GM23248 (cell line): Measurements from ENCODE around the gene XIRP1. TPM values are rescaled to one million over a fixed set of nuclear protein-coding genes. Genes with fewer than 3 reads are reported as not detected.
A peak's percentile ranks its signal among the peaks of the same experiment; 100 is the strongest.

Experiments
- DNase-seq: peaks from one replicate; pipeline ENCODE4 v3.0.0-alpha.2; 2015
- H2AFZ ChIP-seq: fragments of 200-600 bp; sonication (generic); 2 replicates; pipeline ENCODE4 v1.6.1; 2016; ENCODE audit warnings: antibody characterized with exemption
- H3F3A ChIP-seq: fragments of 200-600 bp; sonication (generic); 2 replicates; pipeline ENCODE4 v1.6.1; 2016; ENCODE audit warnings: mild to moderate bottlenecking, antibody characterized with exemption, mixed run types; ENCODE audit not compliant: insufficient read depth
- H3K27ac ChIP-seq: fragments of 200-600 bp; sonication (generic); 2 replicates; pipeline ENCODE4 v1.5.1; 2016; ENCODE audit warnings: mild to moderate bottlenecking
- H3K27me3 ChIP-seq: fragments of 200-600 bp; sonication (generic); replicated peaks from 2 replicates; pipeline ENCODE4 v1.6.1; 2016; ENCODE audit warnings: mild to moderate bottlenecking; ENCODE audit not compliant: insufficient read depth
- H3K36me3 ChIP-seq: fragments of 200-600 bp; sonication (generic); 2 replicates; pipeline ENCODE4 v1.6.1; 2016; ENCODE audit warnings: low read depth, mild to moderate bottlenecking
- H3K4me1 ChIP-seq: fragments of 200-600 bp; sonication (generic); 2 replicates; pipeline ENCODE4 v1.6.1; 2016; ENCODE audit warnings: mild to moderate bottlenecking; ENCODE audit not compliant: insufficient read depth
- H3K4me2 ChIP-seq: fragments of 200-600 bp; sonication (generic); one replicate; pipeline ENCODE4 v1.6.1; 2016; ENCODE audit warnings: mild to moderate bottlenecking; ENCODE audit not compliant: unreplicated experiment
- H3K4me3 ChIP-seq: fragments of 200-600 bp; sonication (generic); 2 replicates; pipeline ENCODE4 v1.5.1; 2016; ENCODE audit warnings: mild to moderate bottlenecking
- H3K79me2 ChIP-seq: fragments of 200-600 bp; sonication (generic); 2 replicates; pipeline ENCODE4 v1.6.1; 2016; ENCODE audit warnings: mild to moderate bottlenecking; ENCODE audit not compliant: insufficient read depth
- H3K9ac ChIP-seq: fragments of 200-600 bp; sonication (generic); 2 replicates; pipeline ENCODE4 v1.6.1; 2016; ENCODE audit warnings: mild to moderate bottlenecking
- H3K9me2 ChIP-seq: fragments of 200-600 bp; sonication (generic); 2 replicates; pipeline ENCODE4 v1.6.1; 2016; ENCODE audit warnings: mixed run types, mild to moderate bottlenecking, moderate library complexity; ENCODE audit not compliant: insufficient read depth
- H3K9me3 ChIP-seq: fragments of 200-600 bp; sonication (generic); one replicate; pipeline ENCODE4 v1.6.1; 2017; ENCODE audit warnings: low read depth
- H4K20me1 ChIP-seq: fragments of 200-600 bp; sonication (generic); 2 replicates; pipeline ENCODE4 v1.6.0; 2016; ENCODE audit not compliant: insufficient read depth
- EZH2 ChIP-seq: fragments of 200-600 bp; sonication (generic); IDR thresholded peaks from 2 replicates; pipeline ENCODE4 v1.6.1; 2018; ENCODE audit warnings: antibody characterized with exemption, mild to moderate bottlenecking; ENCODE audit not compliant: insufficient read depth, poor library complexity, severe bottlenecking
- EZH2phosphoT487 ChIP-seq: fragments of 200-600 bp; sonication (generic); IDR thresholded peaks from 2 replicates; pipeline ENCODE4 v1.6.1; 2018; ENCODE audit warnings: antibody characterized with exemption, moderate library complexity, mild to moderate bottlenecking, low read depth; ENCODE audit not compliant: insufficient read depth
- WGBS, 2 experiments: methylation state at CpG; one replicate each; pipeline ENCODE4 v1.1.6; 2015 to 2017; ENCODE audit warnings: low lambda C conversion rate in 2 of 2, low coverage in 1 of 2; ENCODE audit errors: missing lambda C conversion rate in 2 of 2; 5-methylcytosine and 5-hydroxymethylcytosine counted together
- in situ Hi-C: fragments of 300-500 bp; cut with MboI; formaldehyde crosslinking; loops from 2 replicates; pipeline ENCODE4 v1.15.0; 2020
- polyA plus RNA-seq: library from polyadenylated mRNA; unstranded; fragments of >200 nt; fragmentation: Nextera tagmentation; extraction: Ambion mirVana; gene quantifications from 2 replicates; pipeline ENCODE4 v1.2.1, GENCODE V29; 2016
- total RNA-seq: library from RNA; depleted of rRNA; stranded (reverse); fragments of >200 nt; shearing (Covaris generic); gene quantifications from 2 replicates; pipeline ENCODE4 v1.2.3, GENCODE V29; 2014

The XIRP1 gene
- total and polyA plus RNA-seq, 2 experiments from 2014 or later = not detected

GRCh38 chr3:39158148-39158715, 34.2 kb downstream of the XIRP1 start:
- H2AFZ ChIP-seq = no peak overlapping the region
- 63 to 75% methylated on average over 5 of the region's 5 CpGs for WGBS, 2 experiments

DNA sequence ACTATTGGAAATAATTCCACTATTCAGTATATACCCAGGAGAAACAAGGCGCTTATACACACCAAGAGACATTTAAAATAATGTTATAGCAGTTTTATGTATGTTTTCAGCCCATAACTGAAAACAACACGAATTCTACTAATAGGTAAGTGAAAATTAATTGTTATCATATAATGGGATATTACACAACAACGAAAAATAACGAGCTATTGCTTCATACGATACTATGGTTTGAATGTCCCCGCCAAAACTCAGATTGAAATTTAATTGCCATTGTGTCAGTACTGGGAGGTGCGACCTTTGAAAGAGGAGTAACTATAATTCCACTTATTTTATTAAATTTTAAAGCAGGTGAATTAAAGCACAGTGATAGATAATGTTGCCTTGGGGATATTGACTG, 35.0 kb downstream of the XIRP1 start:
- Histone ChIP-seq H3K4me2 (no peak overlapping the region), H3K4me1 (no peaks in the 10 kb centered on the region), H3K4me3 (no peak overlapping the region), H3F3A (0 out of 2 replicates have a peak, but pooled peaks cover under 1% of the 10 kb centered on the region), H3K36me3 (no peaks in the 10 kb centered on the region), H3K9ac (no peak overlapping the region), H2AFZ (no peak overlapping the region), H3K27me3 (no peaks in the 10 kb centered on the region), H3K9me2 (no peaks in the 10 kb centered on the region), H3K9me3 (no peaks in the 10 kb centered on the region), H3K79me2 (no peaks in the 10 kb centered on the region), H3K27ac (no peak overlapping the region), H4K20me1 (no peaks in the 10 kb centered on the region)
- no peak for DNase-seq
- WGBS, 2 experiments = 90 to 91% methylated on average over 7 of the region's 7 CpGs
- in situ Hi-C loops = no loop called here
- TF ChIP-seq EZH2 = no peak
- no peak for TF ChIP-seq EZH2phosphoT487

More at GRCh38 chr3:39158148-39158715, 34.2 kb downstream of the XIRP1 start:
- H3K36me3 ChIP-seq = no peaks in the 10 kb centered on the region
- no peak overlapping the region for H3K4me2 ChIP-seq
- no peaks in the 10 kb centered on the region for H3F3A ChIP-seq
- no peaks in the 10 kb centered on the region for H3K4me1 ChIP-seq
- H3K27ac ChIP-seq = no peak overlapping the region
- no peak for DNase-seq
- no peak overlapping the region for H3K9ac ChIP-seq
- in situ Hi-C loops = no loop called here
- no peaks in the 10 kb centered on the region for H3K79me2 ChIP-seq
- no peak overlapping the region for H3K4me3 ChIP-seq
- H4K20me1 ChIP-seq = no peaks in the 10 kb centered on the region
- no peaks in the 10 kb centered on the region for H3K9me3 ChIP-seq
- no peak for TF ChIP-seq EZH2
- TF ChIP-seq EZH2phosphoT487 = no peak
- no peaks in the 10 kb centered on the region for H3K9me2 ChIP-seq
- no peaks in the 10 kb centered on the region for H3K27me3 ChIP-seq

DNA sequence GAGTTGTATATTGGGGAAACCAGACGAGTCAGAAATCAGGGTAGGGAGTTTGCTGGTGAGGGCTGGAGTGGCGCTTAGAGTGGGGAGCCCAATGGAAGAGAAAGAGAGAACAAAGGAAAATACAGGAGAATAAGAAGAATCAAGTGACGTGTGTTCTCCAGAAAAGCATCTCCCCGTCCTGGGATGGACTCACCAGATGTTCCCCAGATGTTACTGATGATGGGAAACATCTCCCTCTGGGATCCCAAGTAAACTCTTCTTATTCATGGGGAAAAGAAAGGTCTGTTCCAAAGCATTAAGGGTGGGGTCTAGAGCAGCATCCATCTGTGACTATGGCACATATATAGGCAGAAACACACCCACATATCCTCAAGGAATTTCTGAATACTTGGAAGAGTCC, 36.0 kb downstream of the XIRP1 start:
- Histone ChIP-seq H3K27me3 (no peaks in the 10 kb centered on the region), H3F3A (peaks cover 10% of the 10 kb centered on the region), H3K9me3 (no peaks in the 10 kb centered on the region), H3K79me2 (peaks cover 5% of the 10 kb centered on the region), H3K9ac (no peak overlapping the region), H3K27ac (no peak overlapping the region), H3K9me2 (no peaks in the 10 kb centered on the region), H4K20me1 (no peaks in the 10 kb centered on the region), H3K36me3 (no peaks in the 10 kb centered on the region), H3K4me1 (peaks cover 6% of the 10 kb centered on the region; the same call in 1 of the 2 replicates), H3K4me2 (no peak overlapping the region), H2AFZ (no peak overlapping the region), H3K4me3 (no peak overlapping the region)
- WGBS, 2 experiments = 34 to 39% methylated on average over 4 of the region's 4 CpGs
- TF ChIP-seq EZH2 (no peak), EZH2phosphoT487 (no peak)
- in situ Hi-C loops = no loop called here
- no peak for DNase-seq

DNA sequence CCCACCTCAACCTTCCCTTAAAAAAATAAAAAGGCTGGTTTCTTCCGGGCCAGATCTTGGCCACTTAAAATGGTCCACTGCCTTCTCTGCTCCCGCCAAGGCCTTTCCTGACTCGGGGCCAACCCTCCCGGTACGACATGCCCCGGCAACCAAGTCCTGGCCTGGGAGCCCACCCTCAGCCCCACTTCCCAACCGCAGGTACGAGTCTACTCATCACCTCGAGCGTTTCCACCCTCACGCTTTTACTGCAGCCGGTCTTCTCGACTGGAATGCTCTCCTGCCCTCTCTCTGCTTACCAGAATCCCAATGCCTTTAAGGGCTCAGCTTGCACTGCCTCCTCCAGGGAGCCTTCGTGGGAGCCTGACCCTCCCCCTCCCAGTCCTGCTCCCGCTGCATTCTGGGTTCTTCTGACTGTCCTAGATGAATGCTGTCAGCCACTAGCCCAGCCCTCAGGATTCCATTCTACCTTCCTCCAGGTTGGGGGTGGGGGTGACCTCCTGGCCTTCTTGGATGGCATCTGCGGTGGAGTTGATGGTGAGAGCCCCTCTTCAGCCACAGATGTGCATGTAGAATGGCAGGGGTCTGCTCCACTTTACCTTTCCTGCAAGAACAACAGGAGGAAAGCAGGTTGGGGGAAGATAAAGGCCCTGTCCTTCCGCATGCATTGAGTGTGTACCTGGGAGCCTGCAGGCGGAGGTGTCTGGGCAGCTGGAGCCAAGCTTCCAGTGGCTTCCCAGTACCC, 37.9 kb downstream of the XIRP1 start:
- Histone ChIP-seq H3K9me3 (no peaks in the 10 kb centered on the region), H3K9ac (no peak overlapping the region), H3K4me1 (peaks cover 24% of the 10 kb centered on the region), H3K9me2 (no peaks in the 10 kb centered on the region), H4K20me1 (no peaks in the 10 kb centered on the region), H3K27me3 (no peaks in the 10 kb centered on the region), H3K4me3 (no peak overlapping the region), H3K4me2 (no peak overlapping the region), H3F3A (peaks cover 29% of the 10 kb centered on the region), H3K27ac (no peak overlapping the region), H3K36me3 (no peaks in the 10 kb centered on the region), H2AFZ (no peak overlapping the region), H3K79me2 (peaks cover 21% of the 10 kb centered on the region)
- in situ Hi-C loops = no loop called here
- peak; percentile 45 for DNase-seq
- no peak for TF ChIP-seq EZH2phosphoT487
- TF ChIP-seq EZH2 = no peak
- 62% methylated on average over 18 of the region's 18 CpGs for WGBS, 2 experiments
